ENCODE results near the gene CPZ. TPM values are rescaled to one million over a fixed set of nuclear protein-coding genes. Genes with fewer than 3 reads are reported as not detected.

The CPZ gene
- total and polyA plus RNA-seq, 10 of the 15 experiments (the other 5 are each of a cell fraction or from before 2014, with no cell fraction given) = not detected

DNA sequence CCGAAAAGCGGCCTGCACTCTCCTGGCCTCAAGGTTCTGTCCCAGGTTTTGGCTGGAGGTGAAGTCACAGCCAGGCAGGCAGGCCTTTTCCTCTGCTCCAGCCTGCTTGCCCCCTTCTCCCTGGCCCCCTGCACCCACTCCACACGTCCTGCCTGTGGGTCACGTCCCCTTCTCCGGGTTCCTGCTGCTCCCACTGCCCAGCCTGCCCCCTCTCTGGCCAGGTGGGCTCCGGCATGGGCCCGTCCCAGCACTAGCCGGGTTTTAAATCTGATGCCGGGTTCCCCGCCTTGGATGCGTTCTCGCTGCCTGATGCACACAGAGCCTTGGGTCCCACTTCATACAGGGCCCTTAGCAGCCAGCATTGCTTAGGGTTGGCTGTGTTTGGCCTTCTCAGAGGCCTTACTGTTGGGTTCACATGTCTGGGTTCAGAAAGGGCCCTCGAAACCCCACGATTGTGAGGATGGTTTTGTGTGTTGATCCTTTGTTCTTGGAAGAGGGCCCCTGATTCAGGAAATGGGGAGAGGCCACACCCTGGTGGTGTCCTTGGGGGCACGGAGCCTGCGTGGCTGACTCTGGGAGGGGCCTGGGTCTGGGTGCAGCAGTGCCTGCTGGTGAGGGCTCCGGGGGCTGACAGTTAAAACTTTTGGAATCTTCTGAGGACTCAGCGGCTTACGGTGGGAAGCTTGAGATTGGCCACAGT is 6.0 kb downstream of the CPZ start:
- Histone ChIP-seq H3K27me3 (replicated peaks in 1 of 2; ENCODE audit: control insufficient read depth in 2 of 2, insufficient read depth in 2 of 2, low read length in 1 of 2) (no peaks in the 10 kb centered on the region; a peak in 2 of 4 replicates), H3K4me2 (ENCODE audit: control insufficient read depth, insufficient read depth) (no peak overlapping the region), H3K9ac (ENCODE audit: control insufficient read depth, insufficient read depth, low read length) (no peak overlapping the region), H3K9me3 (replicated peaks; ENCODE audit: control insufficient read depth, insufficient read depth, low read length) (no peaks in the 10 kb centered on the region), H3K27ac (ENCODE audit: control insufficient read depth, insufficient read depth) (no peak overlapping the region), H3K36me3 (ENCODE audit: control insufficient read depth in 2 of 2, insufficient read depth in 2 of 2, low read length in 1 of 2) (no peaks in the 10 kb centered on the region), H2AFZ (ENCODE audit: control insufficient read depth, low read depth, low read length) (no peak overlapping the region), H3K79me2 (ENCODE audit: control insufficient read depth, insufficient read depth, low read length) (no peaks in the 10 kb centered on the region), H4K20me1 (ENCODE audit: control insufficient read depth, insufficient read depth) (no peaks in the 10 kb centered on the region), H3K4me3 (no peak overlapping the region), H3K4me1 (ENCODE audit: control insufficient read depth, insufficient read depth, low read length) (no peaks in the 10 kb centered on the region)
- DNase-seq (ENCODE audit: low read depth, low spot score) (no peak), FAIRE-seq (no peak), ATAC-seq (no peak)
- RAD21 ChIA-PET (ENCODE audit: unreplicated experiment) = interaction anchor here (0.6 kb wide), 1 partner anchor 45 kb away, joined by 3 read pairs; no protein-coding TSS in a partner anchor
- intact Hi-C loops (cut with micrococcal nuclease; ENCODE audit: unreplicated experiment) (loop anchor here (10.0 kb wide), 1 partner anchor 354 kb away; no protein-coding TSS in a partner anchor), in situ Hi-C loops (cut with MboI) (loop anchor here (5.0 to 10.0 kb wide), 2 partner anchors 136 to 334 kb away; partner anchors contain the start of gene HTRA3)
- SMC1A ChIA-PET (ENCODE audit: uncharacterized antibody, unreplicated experiment) = no interaction called here
- TF ChIP-seq ZNF384 (IDR thresholded peaks at IDR 0.05; ENCODE audit: borderline replicate concordance, low read depth, low read length) (no peak), FOXK2 (IDR thresholded peaks at IDR 0.05) (no peak), NFYA (IDR thresholded peaks at IDR 0.05; ENCODE audit: borderline replicate concordance, low read depth, low read length) (no peak), HCFC1 (IDR thresholded peaks at IDR 0.05; ENCODE audit: low read length) (no peak), ZNF687 (IDR thresholded peaks at IDR 0.05) (no peak), MYB (IDR thresholded peaks at IDR 0.05; ENCODE audit: borderline replicate concordance, low read depth, low read length) (no peak), ZSCAN29 (IDR thresholded peaks at IDR 0.05) (no peak), MTA3 (IDR thresholded peaks at IDR 0.05; ENCODE audit: borderline replicate concordance, low read length) (no peak), SRF (IDR thresholded peaks at IDR 0.05; ENCODE audit: low read depth in 2 of 2, low read length in 2 of 2) (no peak), SMARCA5 (IDR thresholded peaks at IDR 0.05) (no peak), HSF1 (IDR thresholded peaks at IDR 0.05; ENCODE audit: low read depth, low read length) (no peak), CBX5 (IDR thresholded peaks at IDR 0.05; ENCODE audit: low read depth) (no peak), POLR2A (IDR thresholded peaks at IDR 0.05; ENCODE audit: low read depth, low read length) (no peak), SMAD5 (IDR thresholded peaks at IDR 0.05; ENCODE audit: low read depth) (no peak), MAX (IDR thresholded peaks at IDR 0.05; ENCODE audit: low read depth, low read length) (no peak)
- WGBS (ENCODE audit: insufficient coverage, insufficient replicate concordance, low lambda C conversion rate, missing lambda C conversion rate) = 28% methylated on average over 18 of the region's 19 CpGs
- CTCF ChIA-PET = interaction anchor here (1.4 kb wide), 1 partner anchor 9 kb away, joined by 5 read pairs; no protein-coding TSS in a partner anchor
- no TSS peak for BruUV-seq (replicated peaks)
- POLR2A ChIA-PET = no interaction called here

Measured in GM12878 (cell line).